GM19099 (cell line): ENCODE results near the gene VAMP1.

ENCODE experiments used
- POLR2A ChIP-seq: IDR thresholded peaks from 3 replicates; pipeline ENCODE4 v1.6.1; 2011; ENCODE audit warnings: low read depth; ENCODE audit not compliant: insufficient read length; ENCODE audit errors: extremely low read depth

The VAMP1 gene

GRCh38 chr12:6435961-6436715 lies 34.3 kb downstream of the VAMP1 start:
- TF ChIP-seq POLR2A: no peak

DNA sequence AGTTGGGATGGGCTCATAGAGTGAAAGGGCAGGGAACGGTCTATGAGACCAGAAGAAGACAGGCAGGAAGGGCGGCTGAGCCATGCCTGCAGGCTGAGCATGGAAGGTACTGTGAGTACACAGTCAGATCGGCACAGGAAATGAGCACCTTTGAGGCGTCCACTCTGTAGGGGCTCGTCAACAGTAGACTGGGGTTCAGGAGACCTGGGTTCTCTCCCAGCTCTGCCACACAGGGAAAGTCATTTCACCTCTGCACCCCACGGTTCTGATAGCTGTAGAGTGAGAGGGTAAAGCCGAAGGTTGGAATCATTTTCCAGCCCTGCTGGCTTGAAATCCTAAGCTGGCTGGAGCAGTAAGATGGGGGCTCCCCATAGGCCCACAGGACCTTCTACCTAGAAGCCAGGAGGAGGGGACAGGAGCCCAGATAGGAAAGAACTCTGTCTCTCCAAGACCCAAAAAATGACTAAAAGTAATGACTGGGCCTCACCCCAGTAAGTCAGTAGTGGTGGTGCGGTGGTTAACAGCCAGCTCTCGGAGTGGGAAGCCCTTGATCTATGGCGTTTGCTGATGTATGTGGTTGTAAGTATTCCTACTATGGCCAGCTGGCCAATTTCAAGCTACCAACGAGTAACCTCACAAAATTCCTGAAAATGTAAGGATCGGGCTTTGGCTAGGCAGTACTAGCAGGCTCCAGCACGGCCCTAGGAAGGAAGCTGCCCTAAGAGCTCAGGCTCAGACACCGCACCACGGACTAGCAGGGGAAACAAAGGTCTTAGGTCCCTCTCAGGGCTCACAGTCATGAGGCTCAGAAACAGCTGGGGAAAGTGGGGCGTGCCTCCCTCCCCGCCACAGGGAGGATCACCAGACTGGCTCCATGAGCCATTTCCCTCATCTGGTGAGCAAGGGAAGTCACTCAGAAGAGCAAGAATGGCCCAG lies 36.0 kb downstream of the VAMP1 start:
- TF ChIP-seq POLR2A: no peak

- peak; percentile 15 for TF ChIP-seq POLR2A
Observed at GRCh38 chr12:6432991-6433390, 37.5 kb downstream of the VAMP1 start.

GRCh38 chr12:6430124-6430989 lies 40.1 kb downstream of the VAMP1 start:
- no peak for TF ChIP-seq POLR2A

DNA sequence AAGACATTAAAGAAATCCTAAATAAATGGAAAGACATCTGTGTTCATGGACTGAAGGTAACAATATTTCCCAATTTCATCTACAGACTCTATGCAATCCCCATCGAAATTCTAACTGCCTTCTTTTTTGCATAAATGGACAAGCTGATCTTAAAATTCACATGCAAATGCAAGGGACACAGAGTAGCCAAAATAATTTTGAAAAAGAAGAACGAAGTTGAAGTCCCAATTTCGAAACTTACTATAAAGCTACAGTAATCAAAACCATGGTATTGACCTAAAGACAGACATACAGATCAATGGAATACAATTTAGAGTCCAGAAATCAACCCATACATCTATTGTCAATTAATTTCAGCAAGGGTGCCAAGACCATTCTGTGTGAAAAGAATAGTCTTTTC lies 42.2 kb downstream of the VAMP1 start:
- no peak for TF ChIP-seq POLR2A

- no peak for TF ChIP-seq POLR2A
Observed at GRCh38 chr12:6426882-6427671, 43.4 kb downstream of the VAMP1 start.

DNA sequence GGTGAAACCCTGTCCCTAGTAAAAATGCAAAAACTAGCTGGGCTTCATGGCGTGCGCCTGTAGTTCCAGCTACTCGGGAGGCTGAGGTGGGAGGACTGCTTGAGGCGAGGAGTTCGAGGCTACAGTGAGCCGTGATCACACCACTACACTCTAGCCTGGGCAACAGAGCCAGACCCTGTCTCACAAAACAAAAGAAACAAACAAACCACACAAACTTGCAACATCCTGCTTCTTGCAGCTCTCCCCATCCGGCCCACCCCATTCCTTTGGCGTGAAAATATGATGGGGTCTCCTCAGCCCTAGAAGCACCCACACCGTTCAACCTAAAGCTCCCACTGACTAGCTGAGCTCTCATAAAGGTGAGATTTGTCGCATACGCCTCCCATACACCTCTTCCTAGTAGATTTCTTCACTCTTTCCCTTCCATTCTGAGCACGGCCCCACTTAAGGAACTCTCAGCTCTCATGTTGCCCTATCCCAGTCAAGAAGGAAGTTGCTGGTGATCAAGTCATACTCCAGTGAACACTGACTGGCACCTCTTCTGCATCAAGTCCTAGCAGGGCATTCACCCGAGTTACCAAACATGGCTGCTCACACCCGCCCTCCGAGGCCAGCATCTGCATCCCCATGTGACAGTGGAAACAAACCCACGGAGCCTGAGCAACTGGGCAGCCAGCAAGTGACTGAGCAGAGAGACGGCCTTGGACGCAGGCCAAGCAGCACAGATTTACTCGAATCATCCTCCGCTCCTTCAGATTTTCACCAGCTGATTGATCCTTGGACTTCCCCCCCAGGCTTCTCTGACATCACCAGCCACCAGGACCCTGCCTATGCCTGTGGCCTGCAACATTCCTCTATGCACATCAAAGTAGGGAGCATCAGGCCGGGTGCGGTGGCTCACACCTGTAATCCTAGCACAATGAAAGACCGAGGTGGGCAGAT lies 44.6 kb downstream of the VAMP1 start:
- no peak for TF ChIP-seq POLR2A

- no peak for TF ChIP-seq POLR2A
Observed at GRCh38 chr12:6424866-6425265, 45.6 kb downstream of the VAMP1 start.

DNA sequence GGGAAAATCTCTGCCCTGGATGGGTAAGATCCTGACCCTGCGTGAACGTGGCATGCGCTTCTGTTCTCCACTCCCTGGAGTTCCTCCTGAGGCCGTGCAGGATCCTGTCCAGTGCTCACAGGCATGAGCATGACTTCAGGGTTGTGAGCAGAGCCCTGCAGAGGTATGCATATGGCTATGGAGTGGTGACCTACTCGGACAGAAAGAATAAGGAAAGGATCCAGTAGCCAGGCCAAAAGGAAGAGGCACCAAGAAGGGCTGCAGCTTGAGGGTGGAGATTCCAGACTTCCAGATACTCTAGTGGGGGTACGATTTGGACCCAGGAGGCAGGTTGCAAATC lies 46.5 kb downstream of the VAMP1 start:
- no peak for TF ChIP-seq POLR2A

GRCh38 chr12:6423267-6424007 lies 47.0 kb downstream of the VAMP1 start:
- peak; percentile 36 for TF ChIP-seq POLR2A

- TF ChIP-seq POLR2A: no peak
Observed at GRCh38 chr12:6420364-6420763, 50.1 kb downstream of the VAMP1 start.

GRCh38 chr12:6418796-6419195 lies 51.7 kb downstream of the VAMP1 start:
- no peak for TF ChIP-seq POLR2A

GRCh38 chr12:6416596-6416995 lies 53.9 kb downstream of the VAMP1 start:
- no peak for TF ChIP-seq POLR2A
